Thyroid gland (tissue), 4 donors: Measurements from ENCODE around the gene PITPNC1.

Experiments used
- POLR2A ChIP-seq, 2 donors: fragments of 450-650 bp; IDR thresholded peaks; one replicate each; pipeline ENCODE4 v1.6.1; 2017; ENCODE audit warnings: antibody characterized with exemption in 2 of 2, mild to moderate bottlenecking in 2 of 2, moderate library complexity in 1 of 2
- TF ChIP-seq, protein P1 (sequence below), 6 experiments: fragments of 200-600 bp in 3 of 6; fragments of 450-650 bp in 3 of 6; sonication (generic) in 3 of 6; IDR thresholded peaks; one replicate each; pipeline ENCODE4 v1.5.1; 2016 to 2019; ENCODE audit warnings: antibody characterized with exemption in 6 of 6, mild to moderate bottlenecking in 2 of 6, inconsistent platforms in 1 of 6, moderate library complexity in 1 of 6

- TF ChIP-seq, protein P1, sequence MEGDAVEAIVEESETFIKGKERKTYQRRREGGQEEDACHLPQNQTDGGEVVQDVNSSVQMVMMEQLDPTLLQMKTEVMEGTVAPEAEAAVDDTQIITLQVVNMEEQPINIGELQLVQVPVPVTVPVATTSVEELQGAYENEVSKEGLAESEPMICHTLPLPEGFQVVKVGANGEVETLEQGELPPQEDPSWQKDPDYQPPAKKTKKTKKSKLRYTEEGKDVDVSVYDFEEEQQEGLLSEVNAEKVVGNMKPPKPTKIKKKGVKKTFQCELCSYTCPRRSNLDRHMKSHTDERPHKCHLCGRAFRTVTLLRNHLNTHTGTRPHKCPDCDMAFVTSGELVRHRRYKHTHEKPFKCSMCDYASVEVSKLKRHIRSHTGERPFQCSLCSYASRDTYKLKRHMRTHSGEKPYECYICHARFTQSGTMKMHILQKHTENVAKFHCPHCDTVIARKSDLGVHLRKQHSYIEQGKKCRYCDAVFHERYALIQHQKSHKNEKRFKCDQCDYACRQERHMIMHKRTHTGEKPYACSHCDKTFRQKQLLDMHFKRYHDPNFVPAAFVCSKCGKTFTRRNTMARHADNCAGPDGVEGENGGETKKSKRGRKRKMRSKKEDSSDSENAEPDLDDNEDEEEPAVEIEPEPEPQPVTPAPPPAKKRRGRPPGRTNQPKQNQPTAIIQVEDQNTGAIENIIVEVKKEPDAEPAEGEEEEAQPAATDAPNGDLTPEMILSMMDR (IDR thresholded peaks at IDR 0.05), result no peak
- no peak for TF ChIP-seq POLR2A (IDR thresholded peaks at IDR 0.05)
These were observed 148.4 kb downstream of the PITPNC1 start for GRCh38 chr17:67525239-67526135.
